HL-60/S4 treated with phorbol 12-myristate 13-acetate at 8.2 ng/mL for 4 days and 3 days (cell line): ENCODE measurements around the gene ALDH5A1.

Experiments used
- in situ Hi-C: fragments of 300-500 bp; cut with MboI; formaldehyde crosslinking; loops from 2 replicates; pipeline ENCODE4 v1.15.0; 2022; ENCODE audit warnings: low sequenced_read_pairs

The ALDH5A1 gene

DNA sequence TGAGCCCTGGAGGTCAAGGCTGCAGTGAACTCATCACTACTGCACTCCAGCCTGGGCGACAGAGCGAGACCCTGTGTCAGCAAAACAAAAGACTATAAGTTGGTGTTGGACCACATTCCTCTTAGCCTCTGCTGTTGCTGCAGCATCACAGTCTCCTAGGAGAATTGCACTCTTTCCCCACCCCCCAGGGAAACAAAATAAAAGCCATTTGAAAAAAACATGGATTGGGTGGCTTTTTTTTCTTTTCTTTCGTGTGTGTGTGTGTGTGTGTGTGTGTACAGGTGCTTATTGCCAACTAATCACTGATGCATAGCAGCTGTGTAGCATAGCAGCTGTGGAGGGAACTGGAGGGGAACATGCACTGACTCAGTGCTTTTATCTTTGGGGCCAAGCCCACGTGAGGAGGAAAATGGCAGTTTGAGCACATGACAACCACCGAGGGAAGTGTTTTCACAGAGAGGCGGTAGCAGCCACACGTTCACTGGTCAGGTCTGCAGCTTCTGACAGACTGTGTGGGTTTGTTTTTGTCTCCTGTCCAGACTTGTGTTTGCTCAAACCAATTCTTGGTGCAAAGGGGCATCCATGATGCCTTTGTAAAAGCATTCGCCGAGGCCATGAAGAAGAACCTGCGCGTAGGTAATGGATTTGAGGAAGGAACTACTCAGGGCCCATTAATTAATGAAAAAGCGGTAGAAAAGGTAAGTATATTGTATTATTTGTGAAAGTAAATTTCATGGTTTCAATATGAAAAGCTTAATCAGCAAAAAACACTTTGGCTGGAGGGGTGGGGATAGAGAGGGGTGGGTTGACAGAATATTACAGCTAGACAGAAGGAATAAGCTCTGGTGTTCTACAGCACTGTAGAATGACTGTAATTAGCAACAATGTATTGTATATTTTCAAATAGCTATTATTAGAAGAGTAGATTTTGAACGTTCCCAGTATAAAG lies 27.7 kb downstream of the ALDH5A1 start:
- in situ Hi-C loops, result no loop called here

DNA sequence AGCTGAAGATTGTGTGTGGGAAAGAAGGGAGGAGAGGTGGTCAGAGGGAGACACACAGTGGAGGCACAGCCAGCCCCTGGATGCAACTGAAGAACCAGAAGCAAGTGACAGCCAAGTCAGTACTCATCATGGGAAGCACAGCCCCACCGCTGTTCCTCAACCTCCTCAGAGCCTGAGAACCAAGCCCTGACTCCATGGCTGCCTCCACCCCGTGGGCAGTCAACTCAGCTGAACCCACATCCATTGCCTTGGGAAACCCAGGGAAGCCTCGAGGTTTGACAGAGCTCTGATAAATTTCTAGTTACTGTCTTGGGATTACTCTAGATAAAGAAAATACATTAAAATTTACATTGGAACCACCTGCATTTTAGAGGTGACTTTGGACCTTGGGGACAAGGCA lies 29.6 kb downstream of the ALDH5A1 start:
- in situ Hi-C loops, result no loop called here

DNA sequence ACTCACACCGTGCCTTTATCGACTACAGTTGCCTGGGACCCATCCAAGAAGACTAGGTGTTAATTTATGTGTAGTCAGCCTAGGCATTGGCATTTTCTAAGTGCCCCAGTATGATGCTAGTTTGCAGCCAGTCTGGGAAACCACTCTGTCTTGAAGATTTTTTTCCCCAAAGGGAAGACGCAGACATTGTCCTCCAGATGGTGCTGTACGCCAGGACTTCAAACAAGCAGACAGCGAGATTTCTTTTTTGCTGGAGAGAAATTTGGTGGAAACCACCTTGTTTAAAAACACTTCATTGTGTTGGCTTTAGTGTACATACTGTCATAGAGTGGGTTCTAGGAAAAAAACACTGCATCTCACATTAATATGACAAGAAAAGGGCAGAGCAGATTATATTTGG lies 30.0 kb downstream of the ALDH5A1 start:
- in situ Hi-C loops, result no loop called here

DNA sequence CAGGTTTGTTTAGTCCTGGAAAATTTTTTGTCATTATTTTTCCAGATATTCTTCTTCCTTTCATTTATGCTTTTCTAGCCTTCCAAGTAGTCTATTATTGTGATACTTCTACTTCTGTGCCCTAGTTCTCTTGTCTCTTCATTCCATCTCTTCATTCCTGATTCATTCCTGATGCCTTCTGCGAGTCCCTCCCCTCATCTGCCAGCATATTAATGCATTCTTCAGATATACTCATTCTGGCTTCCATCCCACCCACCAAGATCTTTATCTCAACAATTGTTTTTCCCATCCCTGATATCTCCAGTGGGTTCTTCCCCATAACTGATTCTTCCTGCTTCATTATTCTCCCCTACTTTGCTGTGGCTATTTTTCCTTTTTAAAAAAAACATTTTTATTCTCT lies 35.2 kb downstream of the ALDH5A1 start:
- in situ Hi-C loops, result no loop called here

DNA sequence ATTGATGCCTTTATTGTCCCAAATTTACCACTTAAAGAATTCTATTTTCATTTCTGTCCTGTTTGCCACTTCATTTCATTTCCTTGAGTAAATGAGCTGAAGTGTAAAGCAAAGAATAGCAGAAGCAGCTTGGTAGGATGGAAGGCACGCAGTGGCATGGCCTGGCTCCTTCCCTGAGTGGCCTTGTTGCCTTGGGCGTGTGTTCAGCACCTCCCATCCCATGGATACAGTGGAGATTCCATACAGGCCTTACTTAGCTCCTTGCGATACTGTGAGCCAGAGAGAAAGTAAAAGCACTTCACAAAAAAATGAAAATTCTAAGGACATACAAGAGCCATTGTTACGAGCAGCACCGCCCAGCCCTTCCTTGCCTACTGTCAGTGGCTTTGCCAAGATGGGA lies 39.6 kb downstream of the ALDH5A1 start:
- in situ Hi-C loops, result no loop called here

DNA sequence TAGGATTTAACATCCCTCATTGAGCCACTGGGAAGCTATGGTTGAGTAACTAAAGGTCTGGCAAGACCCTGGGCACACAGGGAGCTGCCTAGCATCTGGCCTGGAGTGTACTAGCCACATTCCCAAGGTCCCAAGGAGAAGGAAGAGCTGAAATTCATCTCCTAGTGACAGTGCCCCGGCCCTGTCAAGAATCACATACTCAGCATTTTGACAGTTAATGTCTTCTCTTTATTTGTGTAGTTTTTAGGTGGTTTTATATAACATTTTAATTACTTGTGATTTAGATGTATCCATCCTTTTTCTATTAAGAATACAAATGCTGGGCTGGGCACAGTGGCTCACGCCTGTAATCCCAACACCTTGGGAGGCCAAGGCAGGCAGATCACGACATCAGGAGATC lies 40.4 kb downstream of the ALDH5A1 start:
- in situ Hi-C loops, result no loop called here

DNA sequence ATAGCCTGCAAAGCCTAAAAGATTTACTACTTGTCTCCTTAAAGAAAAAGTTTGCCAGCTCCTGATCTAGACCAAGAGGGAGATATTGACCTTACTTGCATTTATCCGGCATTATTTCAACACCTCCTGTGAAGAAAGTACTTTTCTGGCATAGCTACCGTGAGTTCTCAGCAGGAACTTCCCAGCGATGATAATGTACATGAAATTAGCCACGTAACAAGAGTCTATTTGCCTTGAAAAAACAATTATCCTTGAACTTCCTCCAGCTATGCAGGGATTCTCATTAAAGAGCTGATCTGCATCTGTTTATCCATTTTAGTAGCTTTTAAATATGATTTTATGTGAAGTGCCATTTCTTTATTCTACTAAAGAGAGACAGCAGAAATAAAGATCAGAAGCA lies 41.7 kb downstream of the ALDH5A1 start:
- in situ Hi-C loops, result no loop called here

DNA sequence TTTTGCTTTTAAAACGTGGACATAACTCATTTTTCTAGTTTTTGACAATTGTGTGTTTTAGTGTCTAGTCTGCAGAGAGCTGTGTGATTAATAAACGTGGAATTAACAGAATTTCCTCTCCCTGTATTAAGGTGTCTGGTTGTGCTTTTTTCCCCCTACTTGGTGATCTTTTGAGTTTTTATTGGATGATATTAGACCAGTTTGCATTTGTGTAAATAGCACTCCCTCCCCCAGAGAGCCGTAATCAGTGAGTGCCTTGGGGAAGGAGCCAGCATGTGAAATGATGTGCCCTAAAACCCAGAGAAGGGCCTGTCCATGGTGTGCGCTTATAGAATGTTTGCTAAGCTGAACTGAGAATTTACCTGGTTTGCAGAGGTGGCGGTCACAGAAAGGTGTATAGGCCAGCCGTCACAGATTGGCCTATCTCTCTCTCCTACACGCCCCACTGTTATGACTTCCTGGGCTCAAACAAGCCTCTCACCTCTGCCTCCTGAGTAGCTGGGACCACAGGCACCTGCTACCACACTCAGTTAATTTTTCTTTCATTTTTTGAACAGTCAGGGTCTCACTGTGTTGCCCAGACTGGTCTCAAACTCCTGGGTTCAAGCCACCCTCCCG lies 42.4 kb downstream of the ALDH5A1 start:
- in situ Hi-C loops, result no loop called here

DNA sequence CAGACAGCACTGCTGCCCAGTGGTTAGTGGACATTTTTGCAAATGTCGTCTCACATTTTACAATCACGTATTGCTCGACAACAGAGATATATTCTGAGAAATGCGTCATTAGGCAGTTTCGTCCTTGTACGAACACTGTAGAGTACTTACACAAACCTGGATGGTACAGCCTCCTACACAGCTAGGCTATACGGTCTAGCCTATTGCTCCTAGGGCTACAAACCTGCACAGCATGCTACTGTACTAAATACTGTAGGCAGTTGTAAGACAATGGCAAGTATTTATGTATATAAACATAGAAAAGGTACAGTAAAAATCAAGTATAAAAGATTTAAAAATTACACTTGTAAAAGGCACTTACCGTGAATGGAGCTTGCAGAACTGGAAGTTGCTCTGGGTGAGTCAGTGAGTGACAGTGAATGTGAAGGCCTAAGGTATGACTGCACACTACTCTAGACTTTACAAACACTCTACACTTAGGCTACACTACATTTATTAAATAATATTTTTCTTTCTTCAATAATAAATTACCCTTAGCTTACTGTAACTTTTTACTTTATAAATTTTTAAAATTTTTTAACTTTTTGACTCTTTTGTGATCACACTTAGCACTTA lies 43.1 kb downstream of the ALDH5A1 start:
- in situ Hi-C loops, result no loop called here

DNA sequence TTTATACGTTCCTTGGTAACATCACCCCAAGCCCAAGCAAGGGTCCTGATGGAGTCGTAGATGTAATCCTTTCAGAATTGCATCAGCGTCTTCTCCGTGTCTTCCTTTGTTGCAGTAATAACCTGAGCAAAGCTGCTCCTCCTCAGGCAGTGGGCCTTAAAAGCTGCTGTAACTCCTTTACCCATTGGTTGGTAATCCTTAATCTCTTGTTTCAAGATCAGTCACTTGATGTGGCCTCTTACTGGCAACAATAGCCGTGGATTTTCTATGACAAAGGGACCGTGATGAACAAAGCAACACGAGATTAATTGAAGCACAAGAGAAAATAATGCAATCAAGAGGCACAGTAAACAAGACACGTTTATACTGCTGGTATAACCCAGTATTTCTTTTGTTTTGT lies 44.6 kb downstream of the ALDH5A1 start:
- in situ Hi-C loops, result no loop called here

DNA sequence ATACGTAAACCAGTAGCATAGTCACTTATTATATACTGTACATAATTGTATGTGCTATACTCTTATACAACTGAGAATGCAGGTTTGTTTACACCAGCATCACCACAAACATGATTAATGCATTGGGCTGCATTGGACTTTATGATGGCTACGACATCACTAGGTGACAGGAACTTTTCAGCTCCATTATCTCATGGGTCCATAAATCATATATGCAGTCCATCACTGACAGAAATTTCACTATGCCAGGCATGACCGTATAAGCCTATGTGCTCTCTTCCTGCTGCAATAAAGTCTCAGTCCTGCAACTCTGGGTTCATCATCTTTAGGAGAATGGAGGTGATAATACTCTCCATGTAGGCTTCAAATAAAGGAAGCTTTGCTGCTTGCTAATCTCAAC lies 45.4 kb downstream of the ALDH5A1 start:
- in situ Hi-C loops, result no loop called here

DNA sequence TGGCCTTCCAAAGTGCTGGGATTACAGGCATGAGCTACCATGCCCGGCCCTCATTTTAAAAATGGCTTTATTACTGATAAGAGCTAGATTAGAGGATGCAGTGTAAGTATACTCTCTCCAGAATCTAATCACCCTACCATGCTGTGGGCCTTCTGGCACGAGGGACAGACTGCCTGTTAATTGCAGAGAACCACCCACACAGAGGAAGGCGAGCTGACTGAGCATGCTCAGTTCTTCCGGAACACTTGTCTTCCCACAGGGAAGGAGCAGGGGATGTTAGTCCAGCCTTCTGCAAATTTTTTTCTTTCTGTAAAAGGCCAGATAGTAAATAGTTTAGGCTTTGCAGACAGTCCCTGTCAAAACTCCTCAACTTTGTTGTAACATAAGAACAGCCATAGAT lies 48.9 kb downstream of the ALDH5A1 start:
- in situ Hi-C loops, result no loop called here

DNA sequence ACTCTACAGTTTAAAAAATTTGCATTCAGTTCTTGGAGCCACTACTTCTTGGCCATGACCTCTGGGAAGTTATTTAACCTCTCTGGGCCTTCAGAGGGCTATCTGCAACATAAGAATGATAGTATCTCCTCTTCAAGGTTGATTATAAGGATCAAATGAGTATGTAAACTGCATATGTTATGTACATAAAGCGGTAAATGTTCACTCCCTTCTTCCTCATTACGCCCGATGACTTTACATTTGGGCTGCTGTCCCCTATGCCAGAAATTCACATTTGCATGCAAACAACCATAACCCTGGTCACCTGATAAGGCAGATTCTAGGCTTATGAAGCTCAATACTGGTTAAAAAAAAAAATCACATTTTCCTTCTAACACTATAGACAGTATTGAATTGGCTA lies 50.4 kb downstream of the ALDH5A1 start:
- in situ Hi-C loops, result no loop called here

DNA sequence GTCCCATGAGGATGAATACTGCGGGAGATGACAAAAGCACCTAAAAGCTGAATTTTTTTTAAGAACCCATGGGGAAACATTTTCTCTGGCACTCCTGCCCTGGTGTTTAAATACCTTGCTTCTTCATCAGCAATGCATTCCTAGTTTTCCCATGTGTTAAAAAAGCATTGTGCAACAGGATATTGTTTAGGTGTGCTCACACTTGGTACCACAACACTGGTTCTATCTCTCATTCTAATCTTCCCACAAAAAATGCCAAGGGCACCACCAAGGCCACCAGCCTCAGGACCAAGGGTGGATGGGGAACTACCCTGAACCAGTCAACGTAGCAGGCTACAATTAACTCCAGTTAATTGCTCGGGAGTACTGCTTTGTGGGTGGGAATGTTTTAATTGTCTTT lies 50.9 kb downstream of the ALDH5A1 start:
- in situ Hi-C loops, result no loop called here

DNA sequence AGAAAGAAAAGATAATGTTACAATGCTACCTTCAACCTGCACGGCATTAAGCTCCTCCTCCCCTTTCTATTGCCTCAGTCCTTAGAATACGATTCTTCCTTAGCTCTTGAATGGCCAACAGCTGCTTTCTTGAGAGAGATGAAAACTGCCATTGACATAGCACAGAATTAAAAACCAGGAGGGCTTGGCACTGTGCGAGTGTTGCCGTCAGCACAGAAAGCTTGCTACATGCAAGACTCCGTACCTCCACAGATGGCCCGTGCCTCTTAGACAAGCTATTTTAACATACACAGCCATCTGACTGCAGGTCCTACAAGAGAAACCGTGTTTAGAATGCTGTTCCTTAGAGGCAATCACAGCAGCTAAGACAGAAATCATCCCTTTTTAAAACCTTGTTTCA lies 51.7 kb downstream of the ALDH5A1 start:
- in situ Hi-C loops, result no loop called here

DNA sequence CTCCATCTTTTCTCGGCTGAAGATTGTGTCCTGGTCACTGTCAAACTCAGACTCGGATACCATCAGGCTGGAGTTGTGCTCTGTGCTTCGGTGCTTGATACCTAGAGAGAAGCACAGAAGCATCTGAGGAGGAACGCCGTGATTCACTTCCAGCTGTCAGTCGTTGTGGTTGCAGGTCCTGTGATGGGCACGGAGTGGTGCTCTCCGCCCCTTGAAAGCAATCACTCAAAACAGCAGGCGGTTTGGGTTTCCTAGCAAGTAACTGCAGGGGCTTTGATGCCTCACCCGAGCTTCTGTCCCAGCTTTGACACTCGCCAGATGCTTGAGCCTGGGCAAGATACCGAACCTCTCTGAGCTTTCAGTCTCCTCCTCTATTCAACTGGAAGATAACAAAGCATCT lies 52.5 kb downstream of the ALDH5A1 start:
- in situ Hi-C loops, result no loop called here

DNA sequence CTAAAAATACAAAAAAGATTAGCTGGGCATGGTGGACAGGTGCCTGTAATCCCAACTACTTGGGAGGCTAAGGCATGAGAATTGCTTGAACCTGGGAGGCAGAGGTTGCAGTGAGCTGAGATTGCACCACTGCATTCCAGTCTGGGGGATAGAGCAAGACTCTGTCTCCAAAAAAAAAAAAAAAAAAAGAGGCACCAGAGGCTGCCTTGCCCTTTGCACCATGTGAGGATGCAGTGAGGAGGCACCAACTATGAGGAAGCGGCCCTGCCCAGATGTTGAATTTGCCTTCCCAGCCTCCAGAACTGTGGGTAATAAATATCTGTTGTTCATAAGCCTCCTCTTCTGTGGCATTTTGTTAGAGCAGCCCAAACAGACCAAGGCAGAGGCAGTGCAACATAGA lies 54.4 kb downstream of the ALDH5A1 start:
- in situ Hi-C loops, result no loop called here

DNA sequence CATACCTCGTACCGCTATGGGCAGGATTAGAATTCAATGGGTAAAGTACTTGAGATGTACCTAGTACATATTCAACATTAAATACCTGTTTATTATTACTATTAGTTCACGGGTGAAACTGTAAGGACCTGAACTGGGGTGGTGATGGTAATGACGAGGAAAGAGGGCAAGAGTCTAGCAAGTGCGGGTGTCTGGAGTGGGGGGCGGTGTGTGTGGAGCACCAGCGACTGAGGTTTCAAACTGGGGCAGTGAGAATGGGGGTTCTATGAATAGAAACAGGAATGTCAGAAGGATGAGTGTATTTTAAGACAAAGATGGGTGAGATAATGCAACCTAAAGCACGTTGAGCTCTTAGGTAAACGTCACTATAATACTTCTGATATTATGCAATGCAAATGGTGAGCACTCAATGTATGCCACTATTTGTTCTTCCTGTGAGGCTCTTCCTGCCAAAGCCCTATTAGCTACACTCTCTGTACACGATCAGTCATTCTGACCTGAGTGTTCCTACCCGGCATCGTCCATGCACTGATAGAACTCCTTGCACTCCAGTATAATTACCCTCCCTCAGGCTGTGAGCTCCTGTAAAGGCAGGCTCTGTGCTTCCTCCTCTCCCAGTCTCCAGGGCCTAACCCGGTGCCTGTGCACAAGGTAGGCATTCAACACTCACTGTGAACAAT lies 55.0 kb downstream of the ALDH5A1 start:
- in situ Hi-C loops, result no loop called here

DNA sequence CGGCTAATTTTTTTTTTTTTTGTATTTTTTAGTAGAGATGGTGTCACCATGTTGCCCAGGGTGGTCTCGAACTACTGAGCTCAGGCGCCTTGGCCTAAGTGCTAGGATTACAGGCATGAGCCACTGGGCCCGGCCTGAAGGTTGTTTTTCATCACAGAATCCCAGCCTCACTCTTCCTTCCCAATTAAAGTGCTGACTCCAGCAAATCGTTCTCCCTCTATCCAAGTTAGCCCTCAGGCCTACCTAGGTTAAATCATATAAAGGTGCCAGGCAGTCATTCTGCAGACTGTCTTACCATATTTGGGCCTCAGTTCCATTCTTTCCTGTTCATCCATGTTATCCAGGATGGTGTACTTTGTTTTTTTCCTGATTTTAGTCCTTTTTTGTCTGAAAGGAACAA lies 56.4 kb downstream of the ALDH5A1 start:
- in situ Hi-C loops, result no loop called here

DNA sequence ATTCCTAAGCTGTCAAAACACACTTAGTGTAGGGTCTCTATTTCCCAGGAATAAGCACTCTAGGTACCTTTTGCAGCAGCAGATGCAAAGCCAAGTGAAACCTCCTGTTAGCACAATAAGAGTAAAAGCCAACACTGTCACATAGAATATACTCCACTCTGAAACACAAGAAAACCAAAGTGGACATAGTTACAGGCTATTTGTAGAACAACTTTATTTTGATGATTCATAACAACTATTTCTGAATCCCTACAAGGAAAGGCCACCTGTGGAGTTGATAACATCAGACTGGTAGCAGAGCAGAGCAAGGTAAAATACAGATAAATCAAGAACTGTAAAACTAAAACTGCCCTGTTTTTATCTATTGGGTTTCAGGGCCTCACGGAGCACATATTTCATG lies 59.7 kb downstream of the ALDH5A1 start:
- in situ Hi-C loops, result no loop called here

DNA sequence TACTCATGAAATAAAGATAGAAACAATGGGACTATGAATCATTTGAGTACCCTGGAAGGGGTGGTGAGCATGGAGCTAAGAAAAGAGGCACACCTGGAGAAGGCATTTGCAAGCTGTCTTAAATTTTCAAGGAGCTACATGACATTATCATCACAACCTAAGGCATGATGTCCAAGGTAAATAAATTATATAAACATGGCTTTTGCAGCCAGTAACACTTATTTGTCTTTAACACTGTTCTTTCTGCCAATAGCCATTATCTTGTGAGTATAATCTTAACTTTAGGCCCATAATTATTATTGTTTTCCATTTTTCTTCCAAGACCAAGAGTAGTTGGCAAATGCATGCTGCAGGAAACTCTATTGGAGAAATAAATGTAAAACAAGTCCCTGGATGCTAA lies 63.7 kb downstream of the ALDH5A1 start:
- in situ Hi-C loops, result no loop called here

DNA sequence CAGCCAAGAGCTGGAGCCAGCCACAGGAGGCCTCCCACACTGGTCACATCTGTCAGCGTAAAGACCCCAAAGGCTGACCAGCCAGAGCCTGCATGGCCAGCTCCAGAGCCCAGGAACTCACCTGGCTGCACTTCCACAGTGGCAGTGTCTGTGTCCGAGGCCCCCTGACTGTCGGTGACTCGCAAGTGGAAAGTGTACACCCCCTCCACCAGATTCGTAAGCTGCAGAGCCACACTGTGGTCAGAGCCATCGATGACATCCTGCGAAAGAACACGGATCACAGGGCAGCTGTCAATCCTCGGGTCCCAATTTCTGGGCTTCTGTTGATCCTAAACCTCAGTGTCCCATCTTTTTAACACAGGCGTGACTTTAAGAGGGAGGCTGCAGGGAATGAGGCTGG lies 69.3 kb downstream of the ALDH5A1 start:
- in situ Hi-C loops, result no loop called here
